K562 (cell line): Measurements from ENCODE around the gene IFRD1. TPM values are rescaled to one million over a fixed set of nuclear protein-coding genes. Genes with fewer than 3 reads are reported as not detected.

Experiments
- E2F3 ChIP-seq: fragments of 250-450 bp; sonication (Bioruptor Pico); IDR thresholded peaks from 2 replicates; pipeline ENCODE4 v1.4.0; 2020; ENCODE audit warnings: mild to moderate bottlenecking
- EGR1 ChIP-seq: fragments of 450-650 bp; conservative IDR thresholded peaks from 2 replicates; pipeline ENCODE4 v1.6.1; 2017; ENCODE audit warnings: mild to moderate bottlenecking
- ESRRA ChIP-seq: fragments of 450-650 bp; IDR thresholded peaks from 2 replicates; pipeline ENCODE4 v1.6.1; 2014; ENCODE audit warnings: low read depth, mild to moderate bottlenecking, moderate library complexity, borderline replicate concordance
- HMG20B ChIP-seq: fragments of 250-450 bp; sonication (Bioruptor Pico); IDR thresholded peaks from 2 replicates; pipeline ENCODE4 v1.5.0; 2021; ENCODE audit warnings: mild to moderate bottlenecking
- MCM5 ChIP-seq: fragments of 450-650 bp; IDR thresholded peaks from 2 replicates; pipeline ENCODE4 v1.6.1; 2016; ENCODE audit warnings: low read depth
- MEF2D ChIP-seq: conservative IDR thresholded peaks from 2 replicates; pipeline ENCODE4 v1.6.1; 2016; ENCODE audit warnings: low read depth, missing genetic modification characterization, missing compliant biosample characterization
- MYC ChIP-seq, 2 experiments: fragments of 250-450 bp in 1 of 2; sonication (Bioruptor Pico) in 1 of 2; IDR thresholded peaks; 2 replicates each; pipeline versions ENCODE4 v1.5.1 to v1.6.1; 2012 to 2021; ENCODE audit warnings: low read depth in 2 of 2, borderline replicate concordance in 1 of 2, improper control_type of control experiment in 1 of 2, low read length in 1 of 2, mild to moderate bottlenecking in 1 of 2, moderate library complexity in 1 of 2
- NCOR1 ChIP-seq: fragments of 450-650 bp; IDR thresholded peaks from 2 replicates; pipeline ENCODE4 v1.6.1; 2016; ENCODE audit warnings: mild to moderate bottlenecking, moderate library complexity
- PHTF2 ChIP-seq: fragments of 250-450 bp; sonication (Bioruptor Pico); IDR thresholded peaks from 2 replicates; pipeline ENCODE4 v1.5.0; 2021; ENCODE audit warnings: mild to moderate bottlenecking
- RBM15 ChIP-seq: fragments of 200-400 bp; formaldehyde crosslinking; IDR thresholded peaks from 2 replicates; pipeline ENCODE4 v1.6.1; 2018; ENCODE audit warnings: mild to moderate bottlenecking, low read length, moderate library complexity; ENCODE audit not compliant: insufficient read depth
- RNF2 ChIP-seq: sonication (generic); IDR thresholded peaks from 2 replicates; pipeline ENCODE4 v1.6.1; 2016
- SMAD1 ChIP-seq: fragments of 150-350 bp; IDR thresholded peaks from 2 replicates; pipeline ENCODE4 v1.6.1; 2014; ENCODE audit warnings: low read length, low read depth; ENCODE audit not compliant: partially characterized antibody
- SMARCE1 ChIP-seq: fragments of 450-650 bp; IDR thresholded peaks from 2 replicates; pipeline ENCODE4 v1.7.1; 2016; ENCODE audit warnings: mild to moderate bottlenecking
- TAF9B ChIP-seq: fragments of 450-650 bp; IDR thresholded peaks from 2 replicates; pipeline ENCODE4 v1.6.1; 2018; ENCODE audit warnings: mild to moderate bottlenecking; ENCODE audit not compliant: partially characterized antibody
- TCF7L2 ChIP-seq: fragments of 150-350 bp; IDR thresholded peaks from 2 replicates; pipeline ENCODE4 v1.6.1; 2016; ENCODE audit warnings: low read depth, mild to moderate bottlenecking, low read length, moderate library complexity
- ZNF282 ChIP-seq: sonication (generic); formaldehyde crosslinking; IDR thresholded peaks from 2 replicates; pipeline ENCODE4 v1.8.1; 2023; ENCODE audit warnings: missing genetic modification reagents
- polyA plus RNA-seq, 8 experiments: library from polyadenylated mRNA; depleted of rRNA in 4 of 8; stranded (reverse) in 5 of 8; unstranded in 3 of 8; fragments of >200 nt; fragmentation: Nextera tagmentation in 2 of 8; fragmentation: Illumina TruSeq in 1 of 8; extraction: Ambion mirVana in 2 of 8; extraction: Trizol in 1 of 8; gene quantifications; 2 replicates each; pipeline versions ENCODE4 v1.2.1 to v1.2.3, GENCODE V29; 2011 to 2014; ENCODE audit warnings: inconsistent platforms in 1 of 8, missing spikeins in 1 of 8
- total RNA-seq, 7 experiments: library from RNA; depleted of rRNA in 6 of 7; stranded (reverse); fragments of >200 nt in 6 of 7; fragmentation: Illumina TruSeq in 2 of 7; extraction: Trizol in 2 of 7; gene quantifications; 2 replicates each; pipeline versions ENCODE4 v1.2.1 to v1.2.3, GENCODE V29; 2011 to 2021; ENCODE audit warnings: low replicate concordance in 1 of 7
- TF ChIP-seq, protein P1 (sequence below), 2 experiments: fragments of 150-350 bp in 1 of 2; IDR thresholded peaks; 2 replicates each; pipeline ENCODE4 v1.6.1; 2012 to 2016; ENCODE audit warnings: low read depth in 2 of 2, low read length in 2 of 2, mild to moderate bottlenecking in 1 of 2, moderate library complexity in 1 of 2
- TF ChIP-seq, protein P2 (sequence below): fragments of 250-450 bp; sonication (Bioruptor Pico); IDR thresholded peaks from 2 replicates; pipeline ENCODE4 v1.9.0; 2021; ENCODE audit warnings: mild to moderate bottlenecking, inconsistent platforms
- TF ChIP-seq, protein P3 (sequence below): fragments of 250-450 bp; sonication (Bioruptor Pico); IDR thresholded peaks from 2 replicates; pipeline ENCODE4 v1.5.0; 2022; ENCODE audit warnings: mild to moderate bottlenecking

IFRD1 gene
- total and polyA plus RNA-seq, 9 of the 15 experiments (the other 6 are each of a cell fraction or from before 2014, with no cell fraction given): 27.6 to 81.8 (median 68.1) TPM

DNA sequence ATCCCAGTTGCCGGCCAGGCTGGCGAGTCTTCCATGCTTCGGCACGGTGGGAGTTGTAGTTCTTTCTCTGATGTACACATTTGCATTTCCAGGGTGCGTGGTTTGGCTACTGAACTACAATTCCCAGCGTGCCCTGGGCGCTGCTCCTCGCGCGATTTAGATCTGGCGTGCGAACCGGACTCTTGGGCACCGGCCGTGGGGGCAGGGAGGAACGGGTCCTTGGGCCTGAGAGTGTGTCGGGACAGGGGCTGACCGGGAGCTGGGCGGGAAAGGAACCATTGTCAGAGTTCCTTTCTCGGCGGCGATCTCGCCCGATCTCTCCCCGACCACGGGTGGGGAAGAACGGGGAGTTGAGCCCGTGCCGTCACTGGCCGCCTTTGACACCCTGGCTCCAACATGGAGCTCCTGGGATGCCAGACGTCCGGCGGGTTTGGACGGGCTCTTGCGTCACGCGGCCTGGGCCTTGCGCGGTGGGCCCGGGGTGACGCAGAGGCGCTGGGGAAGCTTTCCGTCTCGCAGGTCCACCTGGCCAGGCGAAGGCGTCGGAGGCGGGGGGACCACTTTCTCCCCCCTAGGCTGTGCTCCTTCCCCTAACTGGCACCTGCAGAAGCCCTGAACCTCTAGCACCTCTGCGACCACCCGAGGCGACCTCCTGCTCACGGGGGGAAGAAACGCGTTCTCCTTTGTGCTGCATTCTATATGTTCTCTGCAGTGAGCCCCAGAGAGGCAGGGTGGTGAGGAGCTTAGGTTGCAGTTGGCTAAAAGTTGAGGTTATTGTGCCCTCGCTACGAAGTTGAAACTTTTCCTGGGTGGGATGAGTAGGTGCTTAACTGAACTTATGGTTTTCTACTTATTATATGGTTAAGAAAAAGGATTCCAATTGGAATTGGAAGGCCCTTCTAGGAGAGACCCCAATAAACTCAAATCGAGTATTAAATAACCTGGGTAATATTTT lies 824 bp downstream of the IFRD1 start (continued):
- TF ChIP-seq, protein P1, sequence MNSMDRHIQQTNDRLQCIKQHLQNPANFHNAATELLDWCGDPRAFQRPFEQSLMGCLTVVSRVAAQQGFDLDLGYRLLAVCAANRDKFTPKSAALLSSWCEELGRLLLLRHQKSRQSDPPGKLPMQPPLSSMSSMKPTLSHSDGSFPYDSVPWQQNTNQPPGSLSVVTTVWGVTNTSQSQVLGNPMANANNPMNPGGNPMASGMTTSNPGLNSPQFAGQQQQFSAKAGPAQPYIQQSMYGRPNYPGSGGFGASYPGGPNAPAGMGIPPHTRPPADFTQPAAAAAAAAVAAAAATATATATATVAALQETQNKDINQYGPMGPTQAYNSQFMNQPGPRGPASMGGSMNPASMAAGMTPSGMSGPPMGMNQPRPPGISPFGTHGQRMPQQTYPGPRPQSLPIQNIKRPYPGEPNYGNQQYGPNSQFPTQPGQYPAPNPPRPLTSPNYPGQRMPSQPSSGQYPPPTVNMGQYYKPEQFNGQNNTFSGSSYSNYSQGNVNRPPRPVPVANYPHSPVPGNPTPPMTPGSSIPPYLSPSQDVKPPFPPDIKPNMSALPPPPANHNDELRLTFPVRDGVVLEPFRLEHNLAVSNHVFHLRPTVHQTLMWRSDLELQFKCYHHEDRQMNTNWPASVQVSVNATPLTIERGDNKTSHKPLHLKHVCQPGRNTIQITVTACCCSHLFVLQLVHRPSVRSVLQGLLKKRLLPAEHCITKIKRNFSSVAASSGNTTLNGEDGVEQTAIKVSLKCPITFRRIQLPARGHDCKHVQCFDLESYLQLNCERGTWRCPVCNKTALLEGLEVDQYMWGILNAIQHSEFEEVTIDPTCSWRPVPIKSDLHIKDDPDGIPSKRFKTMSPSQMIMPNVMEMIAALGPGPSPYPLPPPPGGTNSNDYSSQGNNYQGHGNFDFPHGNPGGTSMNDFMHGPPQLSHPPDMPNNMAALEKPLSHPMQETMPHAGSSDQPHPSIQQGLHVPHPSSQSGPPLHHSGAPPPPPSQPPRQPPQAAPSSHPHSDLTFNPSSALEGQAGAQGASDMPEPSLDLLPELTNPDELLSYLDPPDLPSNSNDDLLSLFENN (IDR thresholded peaks at IDR 0.05; ENCODE audit: low read depth in 2 of 2, low read length in 2 of 2): peak; percentile 7 to 46; a peak in 1 of 4 replicates
- TF ChIP-seq, protein P2, sequence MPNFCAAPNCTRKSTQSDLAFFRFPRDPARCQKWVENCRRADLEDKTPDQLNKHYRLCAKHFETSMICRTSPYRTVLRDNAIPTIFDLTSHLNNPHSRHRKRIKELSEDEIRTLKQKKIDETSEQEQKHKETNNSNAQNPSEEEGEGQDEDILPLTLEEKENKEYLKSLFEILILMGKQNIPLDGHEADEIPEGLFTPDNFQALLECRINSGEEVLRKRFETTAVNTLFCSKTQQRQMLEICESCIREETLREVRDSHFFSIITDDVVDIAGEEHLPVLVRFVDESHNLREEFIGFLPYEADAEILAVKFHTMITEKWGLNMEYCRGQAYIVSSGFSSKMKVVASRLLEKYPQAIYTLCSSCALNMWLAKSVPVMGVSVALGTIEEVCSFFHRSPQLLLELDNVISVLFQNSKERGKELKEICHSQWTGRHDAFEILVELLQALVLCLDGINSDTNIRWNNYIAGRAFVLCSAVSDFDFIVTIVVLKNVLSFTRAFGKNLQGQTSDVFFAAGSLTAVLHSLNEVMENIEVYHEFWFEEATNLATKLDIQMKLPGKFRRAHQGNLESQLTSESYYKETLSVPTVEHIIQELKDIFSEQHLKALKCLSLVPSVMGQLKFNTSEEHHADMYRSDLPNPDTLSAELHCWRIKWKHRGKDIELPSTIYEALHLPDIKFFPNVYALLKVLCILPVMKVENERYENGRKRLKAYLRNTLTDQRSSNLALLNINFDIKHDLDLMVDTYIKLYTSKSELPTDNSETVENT (CRISPR knock-in tag): peak; percentile 53; the same call in 1 of the 2 replicates
- TF ChIP-seq RBM15 (no peak), RNF2 (peak; percentile 59; the same call in 1 of the 2 replicates), TAF9B (peak; percentile 2), MCM5 (no peak), ZNF282 (CRISPR knock-in tag) (no peak), E2F3 (CRISPR knock-in tag) (peak; percentile 87), ESRRA (peak; percentile 26; the same call in 1 of the 2 replicates), HMG20B (CRISPR knock-in tag) (no peak), SMAD1 (peak; percentile 29), MYC (IDR thresholded peaks at IDR 0.05; ENCODE audit: low read depth, low read length) (peak; percentile 89), MYC (CRISPR knock-in tag; IDR thresholded peaks at IDR 0.05; ENCODE audit: borderline replicate concordance, low read depth) (no peak; the same call in 1 of the 2 replicates), NCOR1 (no peak; the same call in 1 of the 2 replicates), PHTF2 (CRISPR knock-in tag) (no peak), EGR1 (no peak), SMARCE1 (peak; percentile 64), MEF2D (tag) (no peak), TCF7L2 (no peak)
- TF ChIP-seq, protein P3, sequence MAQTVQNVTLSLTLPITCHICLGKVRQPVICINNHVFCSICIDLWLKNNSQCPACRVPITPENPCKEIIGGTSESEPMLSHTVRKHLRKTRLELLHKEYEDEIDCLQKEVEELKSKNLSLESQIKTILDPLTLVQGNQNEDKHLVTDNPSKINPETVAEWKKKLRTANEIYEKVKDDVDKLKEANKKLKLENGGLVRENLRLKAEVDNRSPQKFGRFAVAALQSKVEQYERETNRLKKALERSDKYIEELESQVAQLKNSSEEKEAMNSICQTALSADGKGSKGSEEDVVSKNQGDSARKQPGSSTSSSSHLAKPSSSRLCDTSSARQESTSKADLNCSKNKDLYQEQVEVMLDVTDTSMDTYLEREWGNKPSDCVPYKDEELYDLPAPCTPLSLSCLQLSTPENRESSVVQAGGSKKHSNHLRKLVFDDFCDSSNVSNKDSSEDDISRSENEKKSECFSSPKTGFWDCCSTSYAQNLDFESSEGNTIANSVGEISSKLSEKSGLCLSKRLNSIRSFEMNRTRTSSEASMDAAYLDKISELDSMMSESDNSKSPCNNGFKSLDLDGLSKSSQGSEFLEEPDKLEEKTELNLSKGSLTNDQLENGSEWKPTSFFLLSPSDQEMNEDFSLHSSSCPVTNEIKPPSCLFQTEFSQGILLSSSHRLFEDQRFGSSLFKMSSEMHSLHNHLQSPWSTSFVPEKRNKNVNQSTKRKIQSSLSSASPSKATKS (CRISPR knock-in tag): no peak
